Fibroblast of the conjunctiva (primary cell): ENCODE measurements around the gene SERTAD2.

Source experiments
- DNase-seq: peaks from one replicate; pipeline ENCODE4 v3.0.0-alpha.2; 2010; ENCODE audit warnings: low read depth

The SERTAD2 gene, protein sequence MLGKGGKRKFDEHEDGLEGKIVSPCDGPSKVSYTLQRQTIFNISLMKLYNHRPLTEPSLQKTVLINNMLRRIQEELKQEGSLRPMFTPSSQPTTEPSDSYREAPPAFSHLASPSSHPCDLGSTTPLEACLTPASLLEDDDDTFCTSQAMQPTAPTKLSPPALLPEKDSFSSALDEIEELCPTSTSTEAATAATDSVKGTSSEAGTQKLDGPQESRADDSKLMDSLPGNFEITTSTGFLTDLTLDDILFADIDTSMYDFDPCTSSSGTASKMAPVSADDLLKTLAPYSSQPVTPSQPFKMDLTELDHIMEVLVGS

DNA sequence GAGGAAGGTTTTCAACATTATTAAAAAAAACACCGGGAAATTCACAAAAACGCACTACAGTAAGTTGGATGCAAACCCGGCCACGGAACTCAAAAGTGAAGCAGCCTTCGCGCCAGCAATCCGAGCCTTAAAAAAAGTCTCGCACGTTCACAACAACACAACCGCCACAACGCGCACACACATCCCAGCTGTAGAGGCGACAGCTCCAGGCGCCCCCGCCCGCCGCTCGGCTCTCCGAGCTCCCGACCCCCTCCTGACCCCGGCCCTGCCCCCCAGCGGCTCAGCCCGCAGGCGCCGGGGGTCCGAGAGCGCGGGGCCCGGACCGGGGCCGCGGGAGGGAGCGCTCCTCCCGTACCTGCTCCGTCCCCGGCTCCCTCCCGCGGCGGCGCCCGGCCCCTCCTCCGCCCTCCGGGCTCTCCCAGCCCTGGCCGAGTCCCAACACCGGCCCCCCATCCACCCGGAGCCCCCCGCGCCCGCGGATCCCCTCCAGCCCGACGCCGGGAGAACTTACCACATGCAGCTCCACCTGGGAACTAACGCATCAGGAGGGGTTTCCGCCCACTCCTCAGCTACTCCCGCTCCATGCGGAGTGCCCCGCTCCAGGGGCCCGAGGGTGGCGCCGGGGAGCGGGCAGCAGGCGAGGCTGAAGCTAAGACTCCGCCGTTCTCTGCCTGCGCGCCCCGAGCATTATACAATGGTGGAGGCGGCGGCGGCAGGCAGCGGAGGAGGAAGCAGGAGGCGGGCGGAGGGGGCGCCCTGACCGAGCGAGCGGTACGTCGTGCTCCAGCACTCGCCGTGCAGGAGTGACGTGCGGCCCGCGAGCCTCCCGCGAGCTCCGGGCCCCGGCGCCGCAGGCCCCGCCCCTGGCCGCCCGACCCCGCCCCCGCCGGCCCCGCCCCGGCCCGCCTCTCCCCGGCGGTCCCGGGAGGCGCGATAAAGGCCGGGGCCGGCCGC is at the start of gene SERTAD2:
SERTAD2 (minus strand) TSS at position 805 of the 954 bp plus-strand sequence. CDS start 17,042 bp downstream, outside the sequence.
- peak; percentile 75 for DNase-seq

DNA sequence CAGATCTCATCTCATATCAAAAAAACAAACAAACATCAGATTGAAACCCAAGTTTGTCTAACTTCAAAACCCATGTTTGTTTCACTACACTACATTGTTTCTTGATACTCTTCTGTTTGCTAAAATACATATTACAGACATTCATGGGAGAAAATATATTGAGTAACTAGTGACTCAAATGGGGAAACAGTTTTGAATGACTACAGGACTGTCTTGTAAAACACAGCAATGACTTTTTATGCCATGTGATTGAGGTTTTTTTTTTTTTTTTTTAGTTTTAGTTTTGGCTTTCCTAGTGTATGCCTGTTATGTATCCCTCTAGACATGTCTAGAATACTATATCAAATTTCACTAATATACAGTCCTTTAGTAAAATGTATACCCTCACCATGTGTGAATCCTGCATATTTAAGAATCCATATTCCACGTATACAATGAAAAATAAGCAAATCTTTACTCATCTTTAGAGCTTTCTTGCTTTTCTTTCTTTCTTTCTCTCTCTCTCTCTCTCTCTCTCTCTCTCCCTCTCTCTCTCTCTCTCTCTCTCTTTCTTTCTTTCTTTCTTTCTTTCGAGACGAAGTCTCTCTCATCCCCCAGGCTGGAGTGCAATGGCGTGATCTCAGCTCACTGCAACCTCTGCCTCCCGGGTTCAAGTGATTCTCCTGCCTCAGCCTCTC is 46.6 kb upstream of the SERTAD2 start:
- no peak for DNase-seq

DNA sequence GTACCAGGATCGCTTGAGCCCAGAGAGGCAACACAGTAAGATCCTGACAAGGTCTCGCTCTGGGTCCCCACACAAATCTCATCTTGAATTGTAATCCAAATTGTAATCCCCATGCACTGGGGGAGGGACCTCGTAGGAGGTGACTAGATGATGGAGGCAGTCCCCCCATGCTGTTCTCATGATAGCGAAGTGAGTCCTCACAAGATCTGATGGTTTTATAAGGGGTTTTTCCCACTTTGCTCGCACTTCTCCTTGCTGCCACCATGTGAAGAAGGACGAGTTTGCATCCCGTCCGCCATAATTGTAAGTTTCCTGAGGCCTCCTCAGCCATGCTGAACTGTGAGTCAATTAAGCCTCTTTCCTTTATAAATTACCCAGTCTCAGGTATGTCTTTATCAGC is 46.0 kb upstream of the SERTAD2 start:
- DNase-seq, result no peak

DNA sequence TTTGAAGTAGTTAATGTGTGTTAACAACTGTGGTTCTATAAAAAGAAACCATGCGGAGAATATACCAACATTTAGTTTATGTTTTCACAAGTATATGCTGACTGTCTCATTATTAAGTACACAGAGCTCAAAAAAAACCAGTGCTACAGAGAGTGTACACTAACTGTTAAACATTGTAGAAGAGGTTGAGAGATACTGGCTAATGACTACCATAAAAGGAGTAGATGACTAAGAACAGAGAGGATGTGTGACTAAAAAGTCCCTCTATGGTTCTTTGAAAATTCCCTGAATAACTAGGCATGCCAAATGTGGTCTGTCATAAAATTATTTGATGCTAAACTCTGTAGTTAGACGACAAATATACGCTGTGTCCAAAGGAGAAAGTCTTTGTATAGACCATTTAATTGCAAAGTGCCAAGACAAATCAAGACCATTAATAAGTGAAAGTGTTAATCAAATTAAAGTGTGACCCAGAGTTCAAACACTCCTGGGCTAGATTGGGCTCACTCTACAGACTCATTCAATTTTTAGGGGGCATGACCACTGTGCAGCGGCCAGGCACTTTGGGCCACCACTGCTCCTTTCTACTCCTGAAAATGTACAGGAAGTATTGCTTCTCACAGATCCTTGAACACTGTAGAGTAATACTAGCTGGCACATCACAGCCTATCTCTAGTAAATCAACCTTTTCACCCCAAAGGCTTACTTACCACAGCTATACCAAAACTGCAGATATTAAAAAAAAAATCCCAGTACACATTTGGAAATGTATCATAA is 45.1 kb upstream of the SERTAD2 start:
- peak; percentile 8 for DNase-seq

DNA sequence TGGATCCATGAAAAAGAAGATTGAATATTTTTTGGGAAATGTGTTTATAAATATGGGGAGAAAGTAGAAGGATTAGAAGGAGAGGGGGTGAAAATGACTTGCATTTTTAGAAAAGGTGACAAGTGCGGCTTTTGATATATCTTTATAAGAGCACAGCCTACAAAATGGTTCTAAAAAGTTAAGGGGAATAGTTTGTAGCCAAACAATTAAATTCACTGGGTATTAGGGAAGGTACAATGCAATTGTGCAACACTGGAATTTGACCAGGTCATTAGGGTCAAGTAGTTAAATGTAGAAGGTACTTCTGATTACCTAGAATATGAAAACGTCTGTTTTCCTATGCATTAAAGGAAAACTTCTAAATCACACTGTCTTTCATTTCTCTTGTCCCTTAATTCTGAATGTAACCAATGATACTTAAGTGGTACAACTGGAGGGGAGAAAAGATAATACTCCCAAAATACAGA is 44.5 kb upstream of the SERTAD2 start:
- no peak for DNase-seq

DNA sequence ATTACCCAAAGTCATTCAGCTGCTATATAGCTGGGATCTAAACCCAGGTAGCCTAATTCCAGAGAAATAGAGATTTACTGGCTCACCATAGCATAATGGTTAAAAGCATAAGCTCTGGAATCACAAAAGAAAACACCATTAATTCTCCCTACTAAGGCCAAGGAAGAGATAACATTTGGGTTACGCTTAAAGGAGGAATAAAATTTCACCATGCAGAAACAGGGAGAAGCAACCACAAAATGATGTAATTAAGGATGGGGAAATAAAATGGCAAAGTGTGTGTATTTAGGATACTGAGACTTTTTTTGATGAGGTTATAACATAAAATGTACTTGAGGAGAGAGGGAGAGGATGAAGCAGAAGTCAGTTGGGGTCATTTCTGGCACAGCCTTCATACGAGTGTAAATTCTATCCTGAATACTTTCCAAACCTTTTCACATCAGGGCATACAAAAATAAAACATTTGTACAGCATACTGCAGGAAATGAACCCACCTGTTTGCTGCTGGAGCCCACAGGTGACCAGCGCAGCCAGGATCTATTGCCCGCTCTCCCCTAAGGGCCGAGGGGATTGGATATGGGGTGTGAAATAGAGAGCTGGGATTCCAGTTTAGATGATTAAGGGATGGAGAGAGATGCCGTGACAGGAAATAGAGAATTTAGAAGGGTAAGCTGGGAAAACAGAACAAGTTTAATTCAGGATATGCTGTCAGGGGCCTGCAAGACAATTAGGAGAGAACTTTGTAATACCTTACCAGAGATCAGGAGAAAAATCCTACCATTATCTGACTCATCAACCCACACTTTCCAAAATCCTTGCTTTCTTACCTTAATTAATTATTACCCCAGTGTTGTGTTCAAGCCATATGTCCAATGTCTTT is 43.8 kb upstream of the SERTAD2 start:
- no peak for DNase-seq

DNA sequence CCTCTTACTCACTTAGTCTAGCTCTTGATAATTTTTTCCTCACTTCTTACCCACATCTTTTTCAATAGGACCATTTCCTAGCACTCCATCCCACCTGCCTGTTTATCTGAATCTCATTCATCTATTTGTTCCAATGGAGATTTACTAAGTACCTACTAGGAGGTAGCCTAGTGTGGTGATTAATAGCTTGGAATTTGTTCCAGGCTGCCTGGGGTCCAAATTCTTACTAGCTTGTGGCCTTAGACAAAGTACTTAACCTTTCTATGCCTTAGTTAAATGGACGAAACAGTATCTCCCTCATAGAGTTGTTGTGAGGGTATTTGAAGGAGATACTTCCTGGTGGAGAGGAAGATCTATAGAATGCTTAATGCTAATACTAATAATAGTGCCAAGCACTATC is 42.9 kb upstream of the SERTAD2 start:
- DNase-seq, result no peak

DNA sequence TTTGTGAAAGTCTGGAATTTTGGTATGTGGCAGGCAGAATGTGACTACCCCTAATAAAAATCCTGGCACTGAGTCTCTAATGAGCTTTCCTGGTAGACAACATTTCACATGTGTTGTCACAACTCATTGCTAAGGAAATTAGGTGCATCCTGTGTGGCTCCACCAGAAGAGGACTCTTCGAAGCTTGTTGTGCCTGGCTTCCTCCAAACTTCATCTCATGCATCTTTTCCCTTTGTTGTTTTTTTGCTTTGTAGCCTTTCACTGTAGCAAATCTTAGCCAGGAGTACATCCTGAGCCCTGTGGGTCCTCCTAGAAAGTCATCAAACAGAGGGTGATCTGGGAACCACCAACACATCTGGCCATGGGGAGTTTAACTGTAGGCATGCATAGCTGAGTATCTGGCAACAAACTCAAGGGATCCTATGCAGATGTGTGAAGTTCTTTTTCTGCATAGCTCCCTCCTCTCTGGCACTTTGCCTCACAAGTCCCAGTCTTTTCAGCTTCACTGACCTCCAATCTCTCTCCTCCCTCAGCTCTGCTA is 42.1 kb upstream of the SERTAD2 start:
- DNase-seq, result peak; percentile 8

DNA sequence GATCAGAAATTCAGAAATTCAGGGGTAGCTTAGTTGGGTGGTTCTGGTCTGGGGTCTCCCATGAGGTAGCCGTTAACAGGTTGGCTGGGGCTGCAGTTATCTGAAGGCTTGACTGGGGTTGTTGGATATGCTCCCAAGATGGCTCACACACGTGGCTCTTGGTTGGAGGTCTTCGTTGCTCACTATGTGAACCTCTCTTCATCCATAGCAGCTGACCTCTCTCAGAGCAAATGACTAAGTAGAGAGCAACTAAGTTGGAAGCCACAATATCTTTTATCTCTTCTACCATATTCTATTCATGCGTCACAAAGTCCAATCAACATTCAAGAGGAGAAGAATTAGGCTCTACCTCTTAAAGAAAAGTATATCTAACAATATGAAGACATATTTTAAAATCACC is 38.7 kb upstream of the SERTAD2 start:
- no peak for DNase-seq

DNA sequence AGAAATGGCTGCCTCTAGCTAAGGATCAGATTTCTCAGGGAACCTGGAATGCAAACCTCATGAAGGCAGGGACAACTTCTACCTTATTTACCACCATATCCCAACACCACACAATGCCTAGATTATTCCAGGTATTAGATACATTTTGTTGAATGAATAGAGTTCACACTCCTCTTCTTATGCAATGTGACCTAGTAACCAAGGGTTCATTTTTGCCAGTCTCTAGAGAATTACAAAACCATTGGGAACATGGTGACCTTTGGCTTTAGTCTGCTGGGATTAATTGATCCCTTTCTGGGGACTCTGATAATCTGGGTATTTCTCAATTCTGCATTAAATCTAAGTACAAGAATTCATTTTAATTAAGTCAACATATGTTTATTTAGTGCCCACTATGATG is 35.2 kb upstream of the SERTAD2 start:
- no peak for DNase-seq

DNA sequence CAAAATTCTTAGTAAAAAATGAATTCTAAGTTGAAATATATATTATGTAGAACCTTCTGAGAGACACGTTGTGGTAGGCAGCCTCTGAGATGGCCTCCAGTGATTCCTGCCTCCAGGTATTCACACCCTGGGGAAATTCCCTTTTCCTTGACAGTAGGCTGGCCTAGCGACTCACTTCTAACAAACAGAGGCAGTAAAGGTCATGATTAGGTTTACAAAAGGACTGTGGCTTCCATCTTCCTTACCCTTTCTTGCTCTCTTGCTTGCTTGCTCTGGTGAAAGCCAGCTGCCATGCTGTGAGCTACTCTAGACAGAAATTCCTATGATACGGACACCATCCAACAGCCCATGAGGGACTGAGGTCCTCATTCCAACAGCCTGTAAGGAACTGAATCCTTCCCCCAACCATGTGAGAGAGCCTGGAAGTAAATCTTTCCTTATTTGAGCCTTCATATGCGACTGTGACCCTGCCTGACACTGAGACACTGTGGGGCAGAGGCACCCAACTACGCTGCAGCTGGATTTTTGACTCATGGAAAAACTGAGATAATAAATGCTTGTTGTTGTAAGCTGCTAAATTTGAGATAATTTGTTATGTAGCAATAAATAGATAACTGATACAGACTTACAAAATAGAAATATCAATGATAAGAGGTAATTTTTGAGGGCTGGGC is 32.7 kb upstream of the SERTAD2 start:
- DNase-seq, result no peak

DNA sequence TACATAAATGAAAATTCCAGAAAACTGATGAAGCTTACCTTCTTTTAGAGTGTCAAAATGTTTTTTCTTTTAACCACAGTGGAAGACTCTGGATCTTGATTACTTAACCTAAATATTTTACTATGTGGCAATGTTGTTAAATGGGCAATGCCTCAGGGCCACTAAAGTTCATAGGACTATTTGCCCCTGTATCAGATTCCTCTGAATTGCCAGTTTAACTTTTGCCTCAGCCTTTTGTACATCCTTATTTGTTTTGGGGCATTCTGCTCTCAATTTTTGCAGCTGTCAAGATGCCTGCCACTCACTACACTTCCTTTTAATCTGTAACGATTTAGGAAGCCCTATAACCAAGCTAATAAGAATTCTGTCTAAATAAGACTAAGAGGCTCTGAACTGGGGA is 31.7 kb upstream of the SERTAD2 start:
- peak; percentile 14 for DNase-seq

DNA sequence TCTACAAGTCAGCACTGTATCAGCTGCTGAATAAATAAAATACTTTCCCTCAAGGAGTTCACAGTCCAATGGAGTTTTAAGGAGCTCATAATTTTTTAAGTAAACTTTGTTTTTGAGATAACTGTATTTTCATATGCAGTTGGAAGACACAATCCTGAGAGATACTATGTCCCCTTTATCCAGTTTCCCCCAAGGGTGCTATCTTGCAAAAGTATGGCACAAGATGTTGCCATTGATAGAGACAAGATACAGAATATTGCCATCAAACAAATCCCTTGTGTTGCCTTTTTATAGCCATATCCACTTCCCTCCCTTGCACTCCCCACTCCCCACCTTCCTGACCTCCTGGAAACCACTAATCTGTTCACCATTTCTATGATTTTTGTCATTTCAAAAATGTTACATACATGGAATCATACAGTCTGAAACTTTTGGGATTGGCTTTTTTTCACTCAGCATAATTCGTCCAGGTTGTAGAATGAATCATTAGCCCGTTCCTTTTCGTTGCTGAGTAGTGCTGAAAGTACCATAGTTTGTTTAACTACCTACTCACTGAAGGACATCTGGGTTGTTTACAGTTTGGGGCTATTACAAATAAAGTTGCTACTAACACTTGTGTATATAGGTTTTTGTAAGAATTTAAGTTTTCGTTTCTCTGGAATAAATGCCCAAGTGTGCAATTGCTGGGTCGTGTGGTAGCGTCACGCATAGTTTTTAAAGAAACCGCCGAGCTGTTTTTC is 30.2 kb upstream of the SERTAD2 start:
- DNase-seq, result no peak

DNA sequence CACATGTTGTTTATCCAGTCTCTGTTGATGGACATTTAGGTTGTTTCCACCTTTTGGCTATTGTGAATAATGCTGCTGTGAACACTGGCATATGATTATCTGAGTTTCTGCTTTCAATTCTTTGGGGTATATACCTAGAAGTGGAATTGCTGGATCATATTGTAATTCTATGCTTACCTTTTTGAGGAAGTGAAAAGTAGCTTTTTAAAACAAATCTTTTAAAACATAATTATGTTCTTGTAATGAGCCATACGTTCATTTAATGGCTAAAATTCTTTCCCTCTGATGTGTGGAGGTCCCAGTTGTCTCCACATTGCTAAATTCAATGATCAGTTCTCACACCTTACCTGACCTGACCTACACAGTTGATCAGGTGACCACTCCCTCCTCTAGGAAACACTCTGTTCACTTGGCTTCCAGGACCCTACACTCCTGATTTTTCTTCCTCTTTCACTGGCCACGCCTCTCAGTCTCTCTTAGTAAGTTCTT is 27.8 kb upstream of the SERTAD2 start:
- no peak for DNase-seq

DNA sequence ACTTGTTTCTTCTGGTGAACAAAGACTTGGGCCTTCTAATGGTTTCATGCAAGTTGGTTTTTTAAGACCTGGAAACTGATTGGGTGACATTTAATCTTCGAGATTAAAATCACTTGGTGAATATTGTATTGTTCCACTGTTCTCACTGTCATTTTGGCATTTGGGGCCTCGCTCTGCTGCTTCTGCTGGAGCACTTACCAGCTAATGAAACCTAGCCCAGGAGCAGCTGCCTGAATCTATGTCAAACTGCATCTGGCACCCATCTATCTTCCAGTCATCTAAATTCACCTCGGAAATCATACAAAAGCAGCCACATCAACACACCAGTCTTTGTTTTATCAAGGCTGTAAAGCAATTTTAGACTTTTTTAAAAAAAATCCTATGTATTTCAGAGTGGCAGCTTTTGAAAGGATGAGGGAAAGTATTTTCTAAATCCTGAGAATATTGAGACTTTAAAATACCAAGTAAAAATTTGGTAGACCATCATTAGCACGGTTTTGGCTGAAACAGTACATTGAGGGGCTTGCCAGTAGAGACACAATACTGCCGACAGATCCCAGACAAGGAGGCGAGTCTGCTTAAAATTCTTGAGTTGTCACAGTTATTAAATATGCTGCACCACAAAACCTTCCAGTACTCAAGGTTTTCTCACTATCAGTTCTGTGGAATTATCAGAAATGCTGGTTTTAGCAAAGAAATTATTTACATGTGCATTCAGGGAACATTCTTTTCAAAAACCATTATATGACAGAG is 26.1 kb upstream of the SERTAD2 start:
- DNase-seq, result no peak

DNA sequence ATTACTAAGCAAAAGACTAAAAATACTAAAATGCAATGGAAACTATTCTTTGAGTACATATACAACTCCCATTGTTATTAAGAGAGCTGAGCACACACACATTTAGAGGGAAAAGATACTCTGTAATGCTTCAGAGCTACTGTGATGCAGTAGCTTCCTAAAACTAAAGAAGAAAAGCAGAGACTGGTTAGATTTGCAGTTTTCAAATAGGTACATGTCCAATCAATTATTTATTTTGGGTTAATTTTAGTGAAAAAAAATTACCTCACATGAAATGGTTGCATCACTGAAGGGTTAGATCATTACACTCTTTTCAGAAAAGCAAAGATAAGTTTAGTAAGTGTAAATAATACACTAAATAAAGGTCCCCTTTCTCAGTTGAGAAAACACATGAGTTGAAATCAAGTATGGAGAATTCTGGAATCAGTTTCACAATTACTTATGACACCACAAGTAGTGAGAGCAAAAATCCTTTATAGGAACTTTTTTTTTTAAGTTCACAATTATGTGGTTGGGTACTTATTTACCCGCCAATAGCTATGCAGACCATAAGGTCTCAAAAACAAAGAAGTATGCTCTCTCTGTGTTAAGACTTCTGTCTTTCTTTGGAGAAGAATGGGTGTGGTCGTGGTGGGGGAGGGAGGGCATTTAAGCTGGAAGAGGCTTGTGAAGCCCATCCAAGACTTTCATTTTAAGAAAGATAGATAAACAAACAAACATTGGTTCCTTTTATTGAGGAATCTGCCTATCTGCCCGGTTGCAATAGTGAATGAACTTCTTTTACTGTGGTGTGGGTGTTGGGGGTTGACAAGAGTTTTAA is 25.3 kb upstream of the SERTAD2 start:
- no peak for DNase-seq

DNA sequence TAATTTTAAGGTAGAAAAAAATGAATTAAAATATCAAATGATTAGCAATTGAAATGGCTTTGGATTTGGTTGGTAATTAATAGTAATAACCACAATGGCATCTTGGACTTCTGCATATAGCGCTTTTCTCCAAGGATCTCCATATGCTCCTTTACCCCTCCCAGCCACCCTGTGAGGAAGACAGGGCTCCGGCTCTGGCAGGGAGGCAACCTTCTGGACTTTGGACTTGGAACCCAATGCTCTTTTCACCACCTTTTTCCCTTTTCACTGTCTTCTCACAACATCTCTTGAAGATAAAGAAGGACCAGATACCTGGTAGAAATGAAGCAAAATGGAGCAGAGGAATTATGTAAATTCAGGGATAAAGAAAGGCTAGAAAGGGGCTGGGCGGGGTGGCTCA is 23.8 kb upstream of the SERTAD2 start:
- no peak for DNase-seq
